ENCODE data around the gene EVA1A.

Gene EVA1A

DNA sequence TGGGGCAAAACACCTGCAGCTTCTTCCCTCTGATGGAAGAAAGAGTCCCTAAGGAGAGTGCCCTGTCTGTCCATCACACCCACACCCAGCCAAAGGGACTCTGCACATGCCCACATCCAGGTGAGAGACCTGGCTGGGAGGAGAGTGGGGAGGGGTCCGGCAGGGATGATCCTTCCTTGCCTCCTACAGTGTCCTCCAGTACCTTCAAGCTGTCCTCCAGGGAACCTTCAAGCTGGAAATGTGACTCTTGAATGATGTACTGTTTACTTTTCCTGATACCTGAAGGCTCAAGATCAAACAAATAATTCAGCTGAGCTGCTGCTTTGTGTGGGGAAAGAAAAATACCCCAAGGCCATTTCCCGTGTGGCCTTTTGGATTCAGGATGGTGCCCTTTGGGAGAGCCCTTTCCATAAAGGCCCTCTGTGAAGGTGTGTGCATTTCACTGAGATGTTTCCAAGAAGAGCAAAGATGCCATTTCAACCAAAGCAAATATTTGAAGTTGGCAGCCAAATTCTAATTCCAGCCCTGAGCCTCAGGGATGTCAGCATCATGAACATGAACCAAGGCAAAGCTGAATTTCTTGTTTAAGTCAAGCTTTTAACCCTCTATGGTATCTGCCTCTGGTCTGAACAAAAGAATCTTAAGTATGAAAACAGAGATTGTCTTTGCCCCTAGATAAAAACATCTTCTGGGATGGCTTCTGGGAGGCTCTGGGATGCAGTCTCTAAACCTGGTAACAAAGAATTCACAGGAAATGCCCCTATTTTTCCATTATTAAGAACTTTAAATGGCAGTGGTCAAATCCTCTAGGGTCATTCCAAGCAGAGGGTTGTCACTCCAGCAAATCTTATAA lies 11.1 kb downstream of the EVA1A start:
- no peak overlapping the region for H3K4me3 ChIP-seq (ENCODE audit: low read length)
- TF ChIP-seq ZNF274 (IDR thresholded peaks at IDR 0.05; ENCODE audit: low read depth, low read length) = no peak

DNA sequence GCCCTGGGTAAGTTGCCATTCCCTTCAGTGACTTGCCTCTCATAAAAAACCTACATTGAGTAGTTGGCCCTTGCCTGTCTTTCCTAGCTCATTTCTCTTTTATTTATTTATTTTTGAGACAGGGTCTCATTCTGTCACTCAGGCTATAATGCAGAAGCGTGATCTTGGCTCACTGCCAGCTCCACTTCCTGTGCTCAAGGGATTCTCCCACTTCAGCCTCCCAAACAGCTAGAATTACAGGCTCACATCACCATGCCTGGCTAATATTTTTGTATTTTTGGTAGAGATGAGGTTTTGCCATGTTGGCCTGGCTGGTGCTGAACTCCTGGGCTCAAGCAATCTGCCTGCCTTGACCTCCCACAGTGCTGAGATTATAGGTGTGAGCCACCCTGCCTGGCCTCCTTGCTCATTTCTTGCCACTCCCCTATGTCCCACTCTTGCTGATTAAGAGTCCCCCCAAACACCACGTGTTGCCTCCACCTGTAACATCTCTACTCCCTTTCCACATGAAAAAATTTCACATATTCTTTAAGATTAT lies 12.6 kb downstream of the EVA1A start:
- no peak overlapping the region for H3K4me3 ChIP-seq (ENCODE audit: low read length)
- no peak for TF ChIP-seq ZNF274 (IDR thresholded peaks at IDR 0.05; ENCODE audit: low read depth, low read length)

DNA sequence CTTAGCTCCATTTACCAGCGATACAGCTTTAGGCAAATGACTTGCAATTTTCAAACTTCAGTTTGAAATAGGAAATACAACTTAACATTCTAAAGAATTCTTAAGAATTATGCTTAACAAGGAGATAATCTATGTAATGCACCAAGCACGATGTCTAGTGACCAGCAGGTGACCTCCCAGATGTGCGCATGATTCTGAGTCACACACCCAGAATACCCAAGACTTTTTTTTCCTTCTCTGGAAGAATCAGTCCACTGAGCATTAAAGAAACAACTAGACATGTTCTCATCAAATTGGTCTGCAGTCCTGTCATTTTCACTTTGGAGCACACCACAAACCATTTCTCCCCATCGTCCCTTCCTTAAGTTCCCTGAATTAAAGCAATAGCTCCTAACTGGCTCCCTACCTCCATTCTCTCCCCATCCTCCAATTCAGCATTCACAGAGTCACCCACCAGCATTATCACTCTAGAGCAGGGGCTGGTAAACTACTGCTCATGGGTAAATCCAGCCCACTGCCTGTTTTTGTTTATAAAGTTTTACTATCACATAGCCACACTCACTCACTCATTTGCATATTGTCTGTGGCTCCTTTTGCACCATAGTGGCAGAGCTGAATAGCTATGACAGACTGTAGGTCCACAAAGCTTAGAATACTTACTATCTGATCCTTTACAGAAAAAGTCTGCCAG lies 13.2 kb downstream of the EVA1A start:
- TF ChIP-seq ZNF274 (IDR thresholded peaks at IDR 0.05; ENCODE audit: low read depth, low read length) = no peak
- no peak overlapping the region for H3K4me3 ChIP-seq (ENCODE audit: low read length)

DNA sequence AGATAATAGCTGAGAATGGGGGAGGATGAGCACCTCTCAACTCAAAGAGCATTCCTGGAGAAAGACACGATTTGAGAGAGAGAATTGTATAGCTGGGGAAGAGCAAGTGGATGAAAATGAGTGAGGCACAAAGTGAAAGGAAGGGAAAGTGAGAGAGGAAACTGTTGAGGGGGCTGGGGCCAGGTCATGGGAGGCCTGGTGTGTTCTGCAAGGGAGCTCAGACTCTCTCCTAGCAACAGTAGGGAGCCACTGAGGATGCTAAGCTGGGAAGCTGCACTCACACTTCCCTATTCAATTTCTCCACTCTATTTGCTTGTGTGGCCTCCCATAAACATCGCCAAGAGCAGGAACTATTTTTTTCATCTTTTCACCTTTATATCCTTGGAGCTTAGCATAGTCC lies 14.8 kb downstream of the EVA1A start:
- no peak overlapping the region for H3K4me3 ChIP-seq (ENCODE audit: low read length)
- TF ChIP-seq ZNF274 (IDR thresholded peaks at IDR 0.05; ENCODE audit: low read depth, low read length) = no peak

DNA sequence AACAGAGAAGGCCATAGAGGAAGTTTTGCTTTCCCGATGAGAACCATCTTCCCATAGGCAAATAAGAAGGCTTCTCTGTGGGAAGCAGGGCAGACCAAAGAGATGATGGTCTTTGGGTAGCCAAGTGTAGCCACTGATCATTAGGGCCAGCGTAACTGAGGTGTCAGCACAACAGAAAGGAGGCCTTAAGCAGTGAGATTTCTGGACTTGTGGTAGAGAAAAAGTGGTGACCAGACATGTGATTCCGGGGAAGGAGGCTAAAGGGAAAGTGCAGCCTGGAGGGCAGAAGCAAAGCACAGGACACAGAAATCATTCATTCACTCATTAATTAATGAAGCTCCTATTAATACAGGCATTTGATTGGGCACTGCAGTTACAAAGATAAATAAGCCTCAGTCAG lies 15.4 kb downstream of the EVA1A start:
- TF ChIP-seq ZNF274 (IDR thresholded peaks at IDR 0.05; ENCODE audit: low read depth, low read length) = no peak
- no peak overlapping the region for H3K4me3 ChIP-seq (ENCODE audit: low read length)

DNA sequence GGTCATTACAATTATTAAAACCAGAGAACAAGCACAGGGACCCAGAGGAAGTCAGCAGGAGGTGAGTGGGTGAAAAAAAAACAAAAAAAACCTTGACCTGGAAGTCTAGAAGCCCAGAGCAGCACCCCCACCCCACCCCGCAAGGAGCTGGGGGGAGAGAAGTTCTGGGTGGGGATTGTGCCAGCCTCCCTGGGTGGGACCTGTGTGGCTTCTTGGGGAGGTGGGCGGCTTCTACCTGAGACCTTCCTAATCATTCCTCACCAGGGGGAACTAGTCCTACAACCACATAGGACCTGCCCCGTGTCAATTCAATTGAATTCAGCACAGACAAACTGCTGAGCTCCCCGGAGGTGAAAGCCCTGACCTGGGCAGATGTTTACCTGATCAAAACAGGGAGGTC lies 17.3 kb downstream of the EVA1A start:
- no peak overlapping the region for H3K4me3 ChIP-seq (ENCODE audit: low read length)
- no peak for TF ChIP-seq ZNF274 (IDR thresholded peaks at IDR 0.05; ENCODE audit: low read depth, low read length)

DNA sequence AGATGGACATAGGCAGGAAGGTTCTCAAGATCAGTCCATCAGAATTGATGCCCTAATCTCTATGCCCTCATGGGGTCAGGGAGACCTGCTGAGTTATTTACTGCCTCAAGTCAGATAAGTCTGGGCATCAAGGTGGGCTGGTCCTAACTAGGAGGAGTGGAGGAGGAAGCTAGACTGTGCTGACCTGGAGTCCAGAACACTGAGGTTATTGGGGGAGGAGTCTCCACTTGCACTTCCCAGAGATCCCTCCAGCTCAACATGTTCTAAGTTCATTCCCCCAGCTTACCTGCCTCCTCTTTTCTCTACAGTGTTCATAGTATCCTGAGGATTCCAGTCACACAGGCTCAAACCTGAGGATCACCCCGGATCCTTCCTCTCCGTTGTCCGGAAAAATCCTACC lies 19.3 kb downstream of the EVA1A start:
- no peak overlapping the region for H3K4me3 ChIP-seq (ENCODE audit: low read length)
- TF ChIP-seq ZNF274 (IDR thresholded peaks at IDR 0.05; ENCODE audit: low read depth, low read length) = no peak

DNA sequence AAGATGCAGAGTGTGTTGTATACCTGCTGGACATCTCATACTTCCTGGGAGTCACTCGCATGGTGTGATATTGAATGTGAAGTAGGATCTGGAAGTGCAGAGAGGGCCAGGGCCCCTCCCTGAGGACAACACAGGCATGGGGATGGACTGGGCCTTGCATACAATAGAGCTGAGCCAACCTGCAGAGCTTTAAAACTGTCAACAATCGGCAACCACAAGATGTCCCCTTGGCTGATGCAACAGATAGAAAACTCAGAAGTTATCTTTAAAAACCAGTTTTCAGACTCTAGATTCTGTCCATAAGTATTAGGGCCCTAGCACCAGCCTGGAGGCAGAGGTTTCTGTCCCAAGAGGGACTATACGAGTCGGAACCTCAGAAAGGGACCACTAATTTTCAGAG lies 19.7 kb downstream of the EVA1A start:
- H3K4me3 ChIP-seq (ENCODE audit: low read length) = no peak overlapping the region
- no peak for TF ChIP-seq ZNF274 (IDR thresholded peaks at IDR 0.05; ENCODE audit: low read depth, low read length)

DNA sequence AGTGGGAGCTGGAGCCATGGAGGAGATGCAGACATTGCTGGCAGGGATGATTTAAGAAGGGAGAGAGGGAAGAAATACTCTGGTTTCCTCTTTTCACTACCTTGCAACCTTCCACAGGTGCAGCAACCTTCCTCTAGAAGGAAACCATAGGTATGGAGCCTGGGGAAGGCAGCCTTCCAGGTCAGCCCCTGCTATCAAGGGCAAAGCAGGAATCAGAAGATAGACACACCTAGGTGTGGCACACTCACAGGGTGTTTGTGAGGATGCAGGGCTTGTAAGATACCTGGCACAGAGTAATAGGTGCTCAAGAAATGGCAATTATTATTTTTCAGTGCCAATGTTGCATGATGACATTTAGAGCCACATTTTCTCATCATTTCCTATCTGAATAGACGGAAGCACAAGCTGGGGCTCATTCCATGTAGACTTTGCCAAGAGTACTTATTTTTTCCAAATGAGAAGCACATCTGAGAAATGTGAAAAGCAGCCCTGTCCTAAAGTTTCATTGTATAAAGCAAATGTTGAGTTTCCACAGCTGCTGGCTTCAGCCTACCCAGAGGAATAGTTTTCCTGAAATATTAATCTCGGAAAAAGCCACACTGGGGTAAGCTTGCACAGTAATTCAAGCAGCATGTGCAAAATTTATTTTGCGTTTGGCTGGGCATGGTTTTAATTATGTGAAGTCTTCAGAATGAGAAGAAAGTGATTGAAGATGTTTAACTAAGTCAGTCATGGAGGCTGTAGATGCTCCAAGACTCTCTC lies 20.6 kb downstream of the EVA1A start:
- TF ChIP-seq ZNF274 (IDR thresholded peaks at IDR 0.05; ENCODE audit: low read depth, low read length) = no peak
- H3K4me3 ChIP-seq (ENCODE audit: low read length) = no peak overlapping the region

DNA sequence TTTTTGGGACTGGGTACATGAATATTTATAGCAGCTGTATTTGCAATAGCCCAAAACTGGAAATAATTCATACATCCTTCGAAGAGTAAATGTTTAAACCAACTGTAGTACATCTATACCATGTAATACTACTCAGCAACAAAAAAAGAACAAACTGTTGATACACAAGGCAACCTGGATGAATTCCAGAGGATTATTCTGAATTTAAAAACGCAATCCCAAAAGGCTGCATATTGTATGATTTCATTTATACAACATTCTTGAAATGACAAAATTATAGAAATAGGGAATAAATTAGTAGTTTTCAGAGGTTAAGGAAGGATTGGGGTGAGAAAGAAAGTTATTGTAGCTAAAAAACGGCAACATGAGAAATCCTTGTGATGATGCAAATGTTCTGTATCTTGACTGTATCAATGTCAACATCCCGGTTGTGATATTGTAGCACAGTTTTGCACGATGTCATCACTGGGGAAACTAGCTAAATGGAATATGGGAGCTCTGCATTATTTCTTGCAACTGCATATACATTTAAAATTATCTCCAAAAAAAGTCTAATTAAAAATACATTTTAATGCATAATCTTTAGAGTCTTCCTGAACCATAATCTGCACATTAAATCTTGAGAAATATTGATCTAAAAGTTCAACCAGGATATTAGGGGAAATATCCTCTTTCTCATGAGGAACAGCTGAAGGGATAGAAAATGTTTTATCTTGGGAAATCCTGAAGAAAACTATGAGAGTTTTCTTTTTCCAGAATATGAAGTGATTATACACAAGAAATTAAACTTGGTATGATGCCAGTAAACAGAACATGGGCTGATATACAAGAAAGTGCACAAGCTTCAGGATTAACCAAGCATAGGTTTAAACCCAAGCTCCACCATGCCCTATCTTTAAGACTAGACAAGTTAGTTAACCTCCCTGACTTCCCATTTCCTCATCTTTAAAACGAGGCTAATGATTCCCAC lies 21.9 kb downstream of the EVA1A start:
- no peak overlapping the region for H3K4me3 ChIP-seq (ENCODE audit: low read length)
- TF ChIP-seq ZNF274 (IDR thresholded peaks at IDR 0.05; ENCODE audit: low read depth, low read length) = no peak

DNA sequence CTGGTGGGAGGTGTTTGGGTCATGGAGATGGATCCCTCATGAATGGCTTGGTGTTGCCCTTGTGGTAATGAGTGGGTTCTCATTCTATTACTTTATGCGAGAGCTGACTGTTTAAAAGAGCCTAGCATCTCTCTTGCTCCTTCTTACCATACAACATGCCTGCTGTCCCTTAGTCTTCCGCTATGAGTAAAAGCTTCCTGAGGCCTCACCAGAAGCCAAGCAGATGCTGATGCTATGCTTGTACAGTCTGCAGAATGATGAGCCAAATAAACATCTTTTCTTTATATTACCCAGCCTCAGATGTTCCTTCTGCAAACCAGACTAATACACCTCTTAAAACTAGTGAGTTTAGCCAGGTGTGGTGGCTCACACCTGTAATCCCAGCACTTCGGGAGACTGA lies 23.1 kb downstream of the EVA1A start:
- TF ChIP-seq ZNF274 (IDR thresholded peaks at IDR 0.05; ENCODE audit: low read depth, low read length) = no peak
- no peak overlapping the region for H3K4me3 ChIP-seq (ENCODE audit: low read length)

DNA sequence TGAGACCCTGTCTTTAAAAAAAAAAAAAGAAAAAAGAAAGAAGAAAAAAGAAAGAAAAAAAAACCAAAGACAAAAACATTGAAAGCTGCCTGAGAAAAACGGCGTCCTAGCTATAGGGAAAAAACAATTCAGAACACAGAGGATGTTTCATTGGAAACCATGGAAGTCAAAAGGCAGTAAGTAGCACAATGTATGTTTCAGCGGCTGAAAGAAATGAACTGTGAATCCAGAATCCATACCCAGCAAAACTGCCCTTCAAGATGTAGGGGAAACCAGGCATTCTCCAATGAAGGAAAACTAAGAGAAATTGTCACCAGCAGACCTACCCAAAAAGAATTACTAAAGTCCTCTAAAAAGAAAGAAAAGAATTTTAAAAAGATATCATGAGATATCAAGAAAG lies 27.6 kb downstream of the EVA1A start:
- H3K4me3 ChIP-seq (ENCODE audit: low read length) = no peak overlapping the region
- TF ChIP-seq ZNF274 (IDR thresholded peaks at IDR 0.05; ENCODE audit: low read depth, low read length) = no peak

DNA sequence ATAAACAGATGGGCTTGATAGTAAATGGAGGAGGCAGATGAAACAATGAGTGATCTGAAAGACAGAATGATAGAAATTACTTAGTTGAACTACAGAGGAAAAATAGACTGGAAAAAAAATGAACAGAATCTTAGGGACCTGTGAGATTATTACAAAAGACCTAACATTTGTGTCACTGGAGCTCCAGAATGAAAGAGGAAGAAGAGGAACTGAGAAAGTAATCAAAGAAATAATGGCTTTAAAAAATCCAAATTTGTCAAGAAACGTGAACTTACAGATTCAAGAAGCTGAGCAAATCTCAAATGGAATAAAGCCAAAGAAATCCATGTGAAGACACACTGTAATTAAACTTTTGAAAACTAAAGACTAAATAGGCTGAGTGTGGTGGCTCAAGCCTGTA lies 28.3 kb downstream of the EVA1A start:
- H3K4me3 ChIP-seq (ENCODE audit: low read length) = no peak overlapping the region
- TF ChIP-seq ZNF274 (IDR thresholded peaks at IDR 0.05; ENCODE audit: low read depth, low read length) = no peak

Measured in GM08714 (cell line).